Lower leg skin (tissue), 3 donors: ENCODE measurements around the gene UBXN11.
A peak's percentile ranks its signal among the peaks of the same experiment; 100 is the strongest.

Experiments
- CTCF ChIP-seq, 3 donors: fragments of 450-650 bp; IDR thresholded peaks; one replicate each; pipeline ENCODE4 v1.5.1; 2016; ENCODE audit warnings: antibody characterized with exemption in 3 of 3, mild to moderate bottlenecking in 3 of 3, moderate library complexity in 2 of 3
- POLR2A ChIP-seq, 2 donors: fragments of 450-650 bp; IDR thresholded peaks; one replicate each; pipeline ENCODE4 v1.6.1; 2016 to 2017; ENCODE audit warnings: antibody characterized with exemption in 2 of 2, mild to moderate bottlenecking in 1 of 2, moderate library complexity in 1 of 2

- TF ChIP-seq POLR2A (IDR thresholded peaks at IDR 0.05) (no peak), CTCF (IDR thresholded peaks at IDR 0.05) (peak in 2 of 3 donors; percentile 52 to 80)
Observed at GRCh38 chr1:26321315-26322041, 15.0 kb upstream of the UBXN11 start.
